SK-N-SH (cell line): Measurements from ENCODE around the gene KRTAP12-4.

Experiments
- FOSL2 ChIP-seq: IDR thresholded peaks from 2 replicates; pipeline ENCODE4 v1.4.0; 2012; ENCODE audit warnings: low read depth, mild to moderate bottlenecking, moderate library complexity, borderline replicate concordance
- JUND ChIP-seq: IDR thresholded peaks from 2 replicates; pipeline ENCODE4 v1.4.0; 2012
- YY1 ChIP-seq: IDR thresholded peaks from 2 replicates; pipeline ENCODE4 v1.4.0; 2012; ENCODE audit warnings: low read depth, mild to moderate bottlenecking
- TF ChIP-seq, protein P1 (sequence below): fragments of 200-600 bp; sonication (generic); IDR thresholded peaks from 2 replicates; pipeline ENCODE4 v1.6.1; 2017; ENCODE audit warnings: antibody characterized with exemption, mild to moderate bottlenecking, moderate library complexity

DNA sequence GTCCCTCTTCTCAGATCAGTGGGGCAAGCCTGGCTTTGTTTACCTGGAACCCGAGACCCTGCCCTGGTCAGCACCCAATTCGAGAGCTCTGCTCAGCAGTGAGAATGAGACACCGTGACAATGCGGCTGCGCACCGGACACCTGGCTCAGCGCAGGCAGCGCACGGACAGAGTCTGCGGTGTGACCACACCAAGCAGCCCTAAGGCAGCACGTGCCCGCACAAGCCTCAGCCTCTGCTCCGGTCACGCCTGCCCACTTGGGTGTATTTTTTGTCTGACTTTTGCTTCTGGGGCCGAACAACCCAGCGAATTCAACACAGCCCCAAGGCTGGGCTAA lies 37.9 kb downstream of the KRTAP12-4 start:
- TF ChIP-seq FOSL2 (no peak), JUND (no peak), YY1 (no peak)
- TF ChIP-seq, protein P1, sequence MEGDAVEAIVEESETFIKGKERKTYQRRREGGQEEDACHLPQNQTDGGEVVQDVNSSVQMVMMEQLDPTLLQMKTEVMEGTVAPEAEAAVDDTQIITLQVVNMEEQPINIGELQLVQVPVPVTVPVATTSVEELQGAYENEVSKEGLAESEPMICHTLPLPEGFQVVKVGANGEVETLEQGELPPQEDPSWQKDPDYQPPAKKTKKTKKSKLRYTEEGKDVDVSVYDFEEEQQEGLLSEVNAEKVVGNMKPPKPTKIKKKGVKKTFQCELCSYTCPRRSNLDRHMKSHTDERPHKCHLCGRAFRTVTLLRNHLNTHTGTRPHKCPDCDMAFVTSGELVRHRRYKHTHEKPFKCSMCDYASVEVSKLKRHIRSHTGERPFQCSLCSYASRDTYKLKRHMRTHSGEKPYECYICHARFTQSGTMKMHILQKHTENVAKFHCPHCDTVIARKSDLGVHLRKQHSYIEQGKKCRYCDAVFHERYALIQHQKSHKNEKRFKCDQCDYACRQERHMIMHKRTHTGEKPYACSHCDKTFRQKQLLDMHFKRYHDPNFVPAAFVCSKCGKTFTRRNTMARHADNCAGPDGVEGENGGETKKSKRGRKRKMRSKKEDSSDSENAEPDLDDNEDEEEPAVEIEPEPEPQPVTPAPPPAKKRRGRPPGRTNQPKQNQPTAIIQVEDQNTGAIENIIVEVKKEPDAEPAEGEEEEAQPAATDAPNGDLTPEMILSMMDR: no peak
